Activated CD8-positive, alpha-beta T cell treated with anti-CD3 and anti-CD28 coated beads, Interleukin-2, amount 10 ng/mL, durations not matched to agents 7 days and 5 days (primary cell): ENCODE measurements around the gene MSI2. TPM values are rescaled to one million over a fixed set of nuclear protein-coding genes. Genes with fewer than 3 reads are reported as not detected.

Experiments
- ATAC-seq: fragments of 150-1000 bp; cut with Tn5 transposase; one replicate; pipeline ENCODE4 v1.10.0; 2021; ENCODE audit warnings: moderate library complexity
- CTCF ChIA-PET: fragments of 350-600 bp; sonication (Branson Sonifier 250); formaldehyde crosslinking; loops from one replicate; lab custom pipeline; 2021; ENCODE audit warnings: antibody characterized with exemption; lab: Charles Lee
- POLR2A ChIA-PET: fragments of 350-600 bp; sonication (Branson Sonifier 250); formaldehyde crosslinking; loops from one replicate; lab custom pipeline; 2021; ENCODE audit warnings: antibody characterized with exemption; lab: Charles Lee
- DNase-seq: peaks from one replicate; pipeline ENCODE4 v3.0.0-alpha.2; 2020
- H3K27ac Mint-ChIP-seq: one replicate; pipeline ENCODE4 v1.8.0; 2021; ENCODE audit warnings: mild to moderate bottlenecking, mixed read lengths
- H3K27me3 Mint-ChIP-seq: one replicate; pipeline ENCODE4 v1.8.0; 2021; ENCODE audit warnings: low read depth, mixed read lengths
- H3K36me3 Mint-ChIP-seq: one replicate; pipeline ENCODE4 v1.8.0; 2021; ENCODE audit warnings: low read depth, mixed read lengths
- H3K4me1 Mint-ChIP-seq: one replicate; pipeline ENCODE4 v1.8.0; 2021; ENCODE audit warnings: low read depth, mixed read lengths
- H3K4me3 Mint-ChIP-seq: one replicate; pipeline ENCODE4 v1.8.0; 2021; ENCODE audit warnings: mild to moderate bottlenecking, mixed read lengths
- H3K9me3 Mint-ChIP-seq: one replicate; pipeline ENCODE4 v1.8.0; 2022; ENCODE audit warnings: mixed read lengths; ENCODE audit not compliant: insufficient read depth
- total RNA-seq, 2 experiments: library from RNA; stranded (reverse); gene quantifications; one replicate each; pipeline ENCODE4 v1.2.3, GENCODE V29; 2021

Gene MSI2
- total RNA-seq, 2 experiments from 2014 or later = 123 to 125 TPM

DNA sequence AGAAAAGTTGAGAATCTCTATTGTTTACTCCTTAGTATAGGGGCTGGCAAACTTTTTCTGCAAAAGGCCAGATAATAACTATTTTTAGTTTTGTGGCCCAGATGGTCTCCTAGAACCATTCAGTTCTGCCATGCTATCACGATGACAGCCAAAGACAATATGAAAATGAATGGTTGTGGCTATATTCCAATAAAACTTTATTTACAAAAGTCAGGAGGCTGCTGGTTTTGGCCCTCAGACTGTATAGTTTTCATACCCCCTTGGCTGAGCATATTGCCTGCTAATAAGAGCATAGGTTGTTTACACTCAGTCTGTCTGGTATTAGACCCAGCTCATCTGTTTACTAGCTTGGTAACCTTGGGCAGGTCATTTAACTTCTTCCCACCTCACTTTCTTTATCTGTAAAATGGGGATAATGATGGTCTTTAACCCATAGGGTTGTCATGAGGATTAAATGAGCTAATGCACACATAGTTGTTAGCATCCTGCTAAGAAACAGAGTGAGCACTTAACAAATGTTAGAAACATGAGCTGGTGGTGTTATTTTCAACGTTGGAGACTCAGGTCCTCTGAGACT is 156.3 kb downstream of the MSI2 start:
- H3K27me3 Mint-ChIP-seq = no peaks in the 10 kb centered on the region
- H3K4me3 Mint-ChIP-seq = no peak overlapping the region
- H3K27ac Mint-ChIP-seq = no peak overlapping the region
- ATAC-seq (no peak), DNase-seq (no peak)
- peaks cover 37% of the 10 kb centered on the region for H3K4me1 Mint-ChIP-seq
- POLR2A ChIA-PET = no interaction called here
- CTCF ChIA-PET = interaction anchor here (0.8 to 1.9 kb wide), 2 partner anchors 27 to 169 kb away, joined by 3 to 6 read pairs; no protein-coding TSS in a partner anchor
- H3K36me3 Mint-ChIP-seq = peaks cover 24% of the 10 kb centered on the region
- H3K9me3 Mint-ChIP-seq = no peaks in the 10 kb centered on the region

DNA sequence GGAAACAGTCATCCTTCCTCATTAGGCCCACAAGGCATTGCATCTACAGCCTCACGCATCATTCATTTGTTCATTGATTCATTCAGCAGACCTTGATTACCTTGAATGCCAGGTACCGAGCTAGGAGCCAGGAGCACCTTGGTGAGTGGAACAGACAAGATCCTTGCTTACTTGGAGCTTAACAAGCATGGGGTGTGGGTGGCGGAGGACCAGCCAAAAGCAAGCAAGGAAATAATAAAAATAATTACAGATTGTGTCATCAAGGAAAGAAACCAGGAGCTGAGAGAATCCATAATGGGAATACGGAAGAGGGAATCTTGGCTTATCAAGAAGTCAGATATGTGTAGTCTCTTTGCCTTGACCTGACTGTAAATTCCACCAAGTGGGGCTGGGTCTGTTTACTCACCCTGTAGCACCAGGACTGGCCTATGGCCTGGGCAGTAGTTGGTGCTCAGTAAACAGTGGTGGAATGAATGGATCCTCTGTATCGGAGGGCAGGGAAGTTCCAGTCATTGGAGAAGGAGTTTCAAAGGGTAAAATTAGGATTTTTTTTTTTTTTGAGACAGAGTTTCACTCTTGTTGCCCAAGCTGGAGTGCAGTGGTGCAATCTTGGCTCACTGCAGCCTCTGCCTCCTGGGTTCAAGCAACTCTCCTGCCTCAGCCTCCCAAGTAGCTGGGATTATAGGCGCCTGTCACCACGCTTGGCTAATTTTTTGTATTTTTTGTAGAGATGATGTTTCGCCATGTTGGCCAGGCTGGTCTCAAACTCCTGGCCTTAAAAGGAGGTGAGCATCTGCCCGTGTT is 157.7 kb downstream of the MSI2 start:
- no peaks in the 10 kb centered on the region for H3K27me3 Mint-ChIP-seq

DNA sequence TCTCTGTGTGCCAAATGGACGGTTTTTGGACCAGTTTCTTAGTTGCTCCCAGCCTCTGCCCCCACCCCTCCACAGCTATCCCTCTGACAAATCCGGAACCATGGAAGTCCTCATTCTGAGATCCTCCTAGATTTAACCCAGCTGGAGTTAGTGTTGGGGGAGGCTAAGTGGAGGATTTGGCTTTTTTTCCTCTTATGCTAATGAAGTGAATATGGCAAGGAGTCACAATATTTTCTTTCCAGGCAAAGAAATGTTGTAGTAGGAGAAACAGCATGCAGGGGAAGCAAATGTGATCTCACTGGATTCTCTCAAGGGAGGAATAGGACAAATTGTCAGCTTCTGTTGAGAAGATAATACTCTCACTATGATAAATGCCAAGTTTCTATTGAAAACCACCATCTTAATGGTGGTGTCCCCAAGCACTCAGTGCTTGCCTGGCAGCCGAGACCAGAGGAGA is 159.5 kb downstream of the MSI2 start:
- Mint-ChIP-seq H3K9me3 (no peaks in the 10 kb centered on the region), H3K27me3 (no peaks in the 10 kb centered on the region), H3K4me3 (no peak overlapping the region), H3K27ac (no peak overlapping the region), H3K36me3 (peaks cover 25% of the 10 kb centered on the region), H3K4me1 (peaks cover 16% of the 10 kb centered on the region)
- DNase-seq (no peak), ATAC-seq (no peak)
- CTCF ChIA-PET = interaction anchor here (0.7 kb wide), 1 partner anchor 173 kb away, joined by 3 read pairs; no protein-coding TSS in a partner anchor
- POLR2A ChIA-PET = no interaction called here

More for the DNA sequence above, 157.7 kb downstream of the MSI2 start:
- Mint-ChIP-seq H3K27ac (peak overlapping the region; percentile 33), H3K4me3 (no peak overlapping the region), H3K9me3 (no peaks in the 10 kb centered on the region), H3K4me1 (peaks cover 28% of the 10 kb centered on the region), H3K36me3 (peaks cover 24% of the 10 kb centered on the region)
- DNase-seq (no peak), ATAC-seq (no peak)
- ChIA-PET POLR2A (interaction anchor here (0.6 to 1.3 kb wide), 2 partner anchors 9 to 13 kb away, joined by 3 read pairs; no protein-coding TSS in a partner anchor), CTCF (no interaction called here)

DNA sequence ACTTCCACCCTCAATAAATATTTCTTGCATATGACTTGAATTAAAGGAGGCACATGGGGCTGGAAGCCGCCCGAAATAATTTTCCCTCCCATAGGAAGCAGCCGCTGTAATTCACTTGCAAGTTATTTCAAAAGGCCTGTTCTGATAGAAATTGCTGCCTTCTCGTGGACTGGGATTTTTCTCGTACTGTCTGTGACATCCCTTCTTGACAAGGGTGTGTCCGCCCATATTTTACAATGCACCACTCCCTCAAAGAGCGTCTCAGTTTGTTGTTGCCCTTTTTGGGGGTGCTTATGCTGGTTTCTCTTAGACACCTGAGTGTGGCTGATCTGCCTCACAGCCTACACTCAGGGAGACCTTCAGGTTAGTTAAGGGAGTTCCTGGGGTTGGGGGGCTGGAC is 160.0 kb downstream of the MSI2 start:
- ChIA-PET CTCF (interaction anchor here (1.6 kb wide), 1 partner anchor 173 kb away, joined by 4 read pairs; no protein-coding TSS in a partner anchor), POLR2A (no interaction called here)
- no peak overlapping the region for H3K27ac Mint-ChIP-seq
- DNase-seq = no peak
- peaks cover 25% of the 10 kb centered on the region for H3K36me3 Mint-ChIP-seq
- no peaks in the 10 kb centered on the region for H3K27me3 Mint-ChIP-seq
- H3K4me3 Mint-ChIP-seq = no peak overlapping the region
- no peak for ATAC-seq
- peaks cover 14% of the 10 kb centered on the region for H3K4me1 Mint-ChIP-seq
- no peaks in the 10 kb centered on the region for H3K9me3 Mint-ChIP-seq

DNA sequence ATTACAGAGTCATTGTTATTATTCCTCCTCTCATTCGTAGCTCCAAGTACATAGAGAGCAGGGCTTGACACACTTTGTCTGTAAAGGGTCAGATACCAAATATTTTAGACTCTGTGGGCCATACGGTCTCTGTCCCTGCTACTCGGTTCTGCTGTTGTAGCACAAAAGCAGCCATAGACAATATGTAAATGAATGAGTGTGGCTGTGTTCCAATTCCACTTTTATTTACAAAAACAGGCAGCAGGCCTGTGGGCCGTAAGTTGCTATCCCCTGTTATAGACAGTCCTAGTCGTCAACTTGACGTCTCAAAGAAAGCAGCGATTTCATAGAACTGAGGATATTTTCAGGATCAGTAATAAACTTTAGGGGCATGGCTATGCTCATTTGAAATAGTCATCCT is 161.6 kb downstream of the MSI2 start:
- H3K27me3 Mint-ChIP-seq = no peaks in the 10 kb centered on the region
- peaks cover 14% of the 10 kb centered on the region for H3K4me1 Mint-ChIP-seq
- H3K36me3 Mint-ChIP-seq = peaks cover 28% of the 10 kb centered on the region
- ATAC-seq (no peak), DNase-seq (no peak)
- CTCF ChIA-PET = interaction anchor here (1.5 to 1.6 kb wide), 2 partner anchors 175 kb away, joined by 4 to 8 read pairs; no protein-coding TSS in a partner anchor
- POLR2A ChIA-PET = no interaction called here
- no peak overlapping the region for H3K4me3 Mint-ChIP-seq
- H3K9me3 Mint-ChIP-seq = no peaks in the 10 kb centered on the region
- H3K27ac Mint-ChIP-seq = no peak overlapping the region

DNA sequence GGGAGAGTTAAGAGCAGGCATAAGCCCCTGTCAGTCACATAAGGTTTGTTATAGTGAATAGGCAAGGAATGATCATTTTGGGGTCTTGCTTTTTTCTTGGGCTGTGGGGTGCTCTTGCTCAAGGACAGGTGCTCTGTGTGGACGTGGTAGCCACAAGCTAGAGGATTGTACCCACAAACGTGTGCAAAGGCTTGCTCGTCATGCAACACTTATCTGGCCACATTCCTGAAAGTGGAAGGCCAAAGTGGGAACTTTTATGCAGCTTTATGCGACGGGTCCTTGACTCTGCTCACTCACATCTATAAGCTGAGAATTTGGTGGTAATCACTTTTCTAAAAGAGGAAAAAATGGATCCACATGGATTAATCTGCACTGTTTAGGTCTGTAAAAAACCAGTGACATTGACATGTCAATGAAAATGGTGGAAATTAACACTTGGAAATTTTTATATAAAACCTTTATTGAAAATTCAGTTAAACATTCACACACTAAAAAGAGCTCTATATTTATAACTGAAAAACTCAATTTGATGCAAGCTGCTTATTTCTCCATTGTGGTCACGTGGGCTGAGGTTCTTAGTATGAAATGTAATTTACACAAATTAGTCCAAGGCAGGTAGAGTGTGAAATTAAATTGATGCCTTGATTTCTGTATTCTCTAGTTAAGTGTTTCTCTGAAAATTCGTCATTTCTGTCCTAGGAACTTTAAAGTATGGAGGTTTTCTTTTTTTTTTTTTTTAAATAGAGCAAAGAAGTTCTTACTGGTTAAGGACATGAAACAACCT is 162.3 kb downstream of the MSI2 start:
- DNase-seq (no peak), ATAC-seq (no peak)
- Mint-ChIP-seq H3K9me3 (no peaks in the 10 kb centered on the region), H3K27ac (no peak overlapping the region), H3K4me3 (no peak overlapping the region), H3K27me3 (no peaks in the 10 kb centered on the region), H3K4me1 (peaks cover 14% of the 10 kb centered on the region), H3K36me3 (peaks cover 30% of the 10 kb centered on the region)
- CTCF ChIA-PET = interaction anchor here (1.2 to 1.5 kb wide), 2 partner anchors 10 to 176 kb away, joined by 4 to 8 read pairs; no protein-coding TSS in a partner anchor
- POLR2A ChIA-PET = interaction anchor here (0.6 kb wide), 1 partner anchor 181 kb away, joined by 3 read pairs; no protein-coding TSS in a partner anchor

DNA sequence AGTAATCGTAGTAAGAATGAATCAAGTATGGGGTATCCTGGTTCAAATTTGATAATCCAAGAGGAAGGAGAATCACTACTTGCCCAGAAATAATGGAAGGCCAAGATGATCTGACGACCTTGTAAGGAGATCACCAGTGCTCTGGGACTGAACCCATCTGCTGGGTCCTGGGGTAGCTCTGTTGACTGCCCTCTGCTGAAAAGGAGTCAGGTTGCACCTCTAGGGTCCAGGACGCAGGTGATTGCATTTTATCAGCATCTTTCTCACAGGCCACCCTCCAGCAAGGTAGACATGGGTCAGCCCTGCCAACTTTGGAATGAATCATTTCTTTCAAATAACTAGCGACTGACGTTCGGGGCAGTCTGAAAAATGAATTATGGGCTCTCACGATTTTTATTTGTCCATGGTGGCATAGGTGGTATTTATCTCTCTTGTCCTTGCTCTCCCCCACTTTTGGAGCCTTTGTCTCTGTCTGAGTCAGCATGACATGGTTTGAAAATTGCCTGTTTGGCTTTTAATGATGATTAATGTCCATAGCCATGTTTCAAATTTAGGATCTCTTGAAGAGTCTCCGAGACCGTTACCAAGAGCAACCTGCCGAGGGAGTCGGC is 163.7 kb downstream of the MSI2 start:
- Mint-ChIP-seq H3K4me1 (peaks cover 21% of the 10 kb centered on the region), H3K4me3 (no peak overlapping the region), H3K9me3 (no peaks in the 10 kb centered on the region), H3K27me3 (no peaks in the 10 kb centered on the region), H3K27ac (no peak overlapping the region), H3K36me3 (peaks cover 23% of the 10 kb centered on the region)
- DNase-seq = no peak
- ChIA-PET POLR2A (no interaction called here), CTCF (interaction anchor here (0.9 to 1.6 kb wide), 6 partner anchors 9 to 413 kb away, joined by 3 to 7 read pairs (median 4); no protein-coding TSS in a partner anchor)
- ATAC-seq = no peak

DNA sequence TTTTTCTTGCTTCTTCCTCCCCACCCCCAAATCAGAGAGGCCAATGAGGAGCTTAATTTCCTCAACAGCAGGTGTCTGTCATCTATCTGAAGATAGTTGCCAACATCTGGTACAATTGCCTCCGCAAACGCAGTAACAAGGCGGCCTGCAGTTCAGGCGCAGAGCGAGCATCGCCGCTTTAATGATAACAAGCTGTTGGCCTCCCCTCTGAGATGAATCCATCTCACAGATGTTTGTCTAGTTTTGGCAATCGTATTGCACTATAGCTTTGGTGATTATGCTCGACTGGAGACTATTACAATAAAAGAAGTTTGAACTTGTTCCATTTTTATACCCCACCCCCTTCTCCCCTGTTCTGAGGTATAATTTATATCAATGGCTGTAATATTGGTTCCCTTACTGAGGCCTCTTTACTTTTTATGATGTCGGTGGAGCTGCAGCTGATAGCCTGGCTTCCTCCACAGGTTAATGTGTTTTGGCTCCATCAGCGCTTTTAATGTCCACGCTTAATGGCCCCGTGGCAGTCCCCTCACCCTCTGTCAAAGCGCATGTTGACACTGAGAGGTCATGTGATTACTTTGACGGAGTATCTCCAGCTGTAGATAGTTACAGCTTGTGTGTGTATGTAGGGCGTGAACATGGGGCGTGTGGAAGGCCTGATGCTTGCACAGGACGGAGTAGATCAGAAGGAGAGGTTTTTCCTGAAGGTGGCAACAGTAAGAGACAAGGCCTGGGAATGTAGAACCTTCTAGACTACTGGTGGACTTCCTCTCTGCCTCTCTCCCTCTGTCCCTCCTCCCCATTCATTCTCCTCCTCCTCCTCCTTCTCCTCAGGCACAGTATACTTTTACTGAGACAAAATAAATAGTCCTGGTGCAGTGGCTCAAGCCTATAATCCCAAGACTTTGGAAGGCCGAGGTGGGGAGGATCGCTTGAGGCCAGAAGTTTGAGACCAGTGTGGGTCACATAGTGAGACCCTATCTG is 164.7 kb downstream of the MSI2 start:
- Mint-ChIP-seq H3K4me3 (no peak overlapping the region), H3K9me3 (no peaks in the 10 kb centered on the region), H3K27ac (no peak overlapping the region), H3K4me1 (peaks cover 28% of the 10 kb centered on the region), H3K36me3 (peaks cover 19% of the 10 kb centered on the region), H3K27me3 (no peaks in the 10 kb centered on the region)
- POLR2A ChIA-PET = no interaction called here
- CTCF ChIA-PET = interaction anchor here (0.9 to 3.9 kb wide), 7 partner anchors 10 to 412 kb away, joined by 3 to 13 read pairs (median 4); no protein-coding TSS in a partner anchor
- DNase-seq (no peak), ATAC-seq (no peak)

DNA sequence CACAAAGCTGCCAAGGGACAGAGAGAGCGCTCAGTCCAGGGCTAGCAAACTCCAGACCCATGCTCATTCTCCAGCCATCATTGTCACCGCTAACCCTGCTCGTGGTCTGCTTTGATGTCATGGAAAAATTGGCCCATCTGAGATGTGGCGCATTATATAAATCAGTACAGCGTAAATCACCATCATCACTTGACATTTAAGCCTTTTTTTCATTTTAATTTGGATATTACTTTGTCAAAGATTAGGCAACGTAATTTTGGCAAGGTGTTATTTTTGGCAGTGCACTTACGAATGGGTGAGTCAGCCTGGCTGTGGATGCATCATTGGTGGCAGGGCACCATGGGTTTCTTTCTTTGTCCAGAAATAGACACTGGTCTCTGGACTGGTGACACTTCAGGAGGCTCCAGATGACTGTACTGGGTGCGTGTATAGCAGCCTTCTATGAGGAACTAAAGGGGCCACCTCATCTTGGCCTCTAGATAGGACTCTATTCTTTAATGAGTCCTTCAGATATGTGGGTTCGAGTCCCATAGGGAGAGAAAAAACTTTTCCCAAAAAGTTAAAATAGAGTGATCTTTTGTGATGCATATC is 166.3 kb downstream of the MSI2 start:
- DNase-seq = no peak
- Mint-ChIP-seq H3K36me3 (peaks cover 9% of the 10 kb centered on the region), H3K4me1 (peaks cover 19% of the 10 kb centered on the region), H3K27me3 (no peaks in the 10 kb centered on the region), H3K27ac (no peak overlapping the region), H3K9me3 (no peaks in the 10 kb centered on the region), H3K4me3 (no peak overlapping the region)
- POLR2A ChIA-PET = interaction anchor here (1.2 kb wide), 1 partner anchor 9 kb away, joined by 3 read pairs; no protein-coding TSS in a partner anchor
- ATAC-seq = no peak
- CTCF ChIA-PET = interaction anchor here (3.9 kb wide), 1 partner anchor 179 kb away, joined by 13 read pairs; no protein-coding TSS in a partner anchor

DNA sequence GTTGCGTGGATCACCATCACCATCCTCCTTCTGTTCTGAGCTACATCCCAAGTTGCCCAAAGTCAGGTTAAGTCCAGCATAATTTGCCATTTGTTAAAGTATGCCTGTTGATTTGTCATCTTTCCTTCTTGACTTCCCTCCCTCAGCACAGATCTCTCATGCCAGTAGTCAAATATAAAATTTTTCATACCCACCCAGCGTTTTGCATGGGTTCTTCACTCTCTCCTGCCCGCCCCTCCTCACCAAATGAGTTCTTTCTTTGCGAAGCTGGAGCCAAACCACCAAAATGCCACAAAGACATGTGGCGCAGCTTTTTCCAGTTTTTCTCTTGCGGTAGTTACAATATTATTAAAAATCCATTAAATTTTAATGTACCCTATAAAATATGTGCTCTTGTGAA is 167.2 kb downstream of the MSI2 start:
- H3K4me3 Mint-ChIP-seq = no peak overlapping the region
- no peak overlapping the region for H3K27ac Mint-ChIP-seq
- POLR2A ChIA-PET = interaction anchor here (1.0 to 1.2 kb wide), 2 partner anchors 10 to 16 kb away, joined by 3 read pairs; no protein-coding TSS in a partner anchor

More for the DNA sequence above, 167.2 kb downstream of the MSI2 start:
- Mint-ChIP-seq H3K9me3 (no peaks in the 10 kb centered on the region), H3K4me1 (peaks cover 14% of the 10 kb centered on the region), H3K36me3 (peaks cover 9% of the 10 kb centered on the region), H3K27me3 (no peaks in the 10 kb centered on the region)
- CTCF ChIA-PET = interaction anchor here (0.9 to 3.9 kb wide), 3 partner anchors 9 to 180 kb away, joined by 3 to 13 read pairs (median 3); no protein-coding TSS in a partner anchor
- DNase-seq (no peak), ATAC-seq (no peak)
